ENCODE measurements around the gene TSR1. TPM values are rescaled to one million over a fixed set of nuclear protein-coding genes. Genes with fewer than 3 reads are reported as not detected.
A peak's percentile ranks its signal among the peaks of the same experiment; 100 is the strongest.

The TSR1 gene
- total and polyA plus RNA-seq, 9 of the 15 experiments (the other 6 are each of a cell fraction or from before 2014, with no cell fraction given): 16.4 to 87.5 (median 55.2) TPM

GRCh38 chr17:2336215-2336851, at the start of gene TSR1 (continued):
- TF ChIP-seq ZNF699 (CRISPR knock-in tag; IDR thresholded peaks at IDR 0.05; ENCODE audit: insufficient replicate concordance): no peak
- TF ChIP-seq SMARCB1 (IDR thresholded peaks at IDR 0.05; ENCODE audit: insufficient read length, low read depth): no peak
- no peak for TF ChIP-seq ILK (tag; IDR thresholded peaks at IDR 0.05; ENCODE audit: borderline replicate concordance, low read depth)
- no peak for TF ChIP-seq ADNP (tag; IDR thresholded peaks at IDR 0.05)
- no peak for TF ChIP-seq SNRNP70 (optimal IDR thresholded peaks at IDR 0.05; ENCODE audit: low read depth, low read length)
- no peak for TF ChIP-seq ZNF717 (CRISPR knock-in tag; IDR thresholded peaks at IDR 0.05)
- peak in 1 of 2 experiments; percentile 58; a peak in 1 of 4 replicates for TF ChIP-seq ZNF639 (CRISPR knock-in tag; conservative IDR thresholded peaks at IDR 0.05 in 1 of 2, IDR thresholded peaks at IDR 0.05 in 1 of 2)
- no peak for TF ChIP-seq SRSF3 (IDR thresholded peaks at IDR 0.05; ENCODE audit: insufficient read depth, low read length)
- no peak for TF ChIP-seq ZNF444 (CRISPR knock-in tag; IDR thresholded peaks at IDR 0.05)
- no peak for TF ChIP-seq STAG1 (CRISPR knock-in tag; IDR thresholded peaks at IDR 0.05; ENCODE audit: borderline replicate concordance)
- no peak for TF ChIP-seq ZNF217 (CRISPR knock-in tag; IDR thresholded peaks at IDR 0.05)
- TF ChIP-seq ZNF134 (CRISPR knock-in tag; conservative IDR thresholded peaks at IDR 0.05): no peak
- TF ChIP-seq XRCC3 (IDR thresholded peaks at IDR 0.05): no peak
- TF ChIP-seq MITF (IDR thresholded peaks at IDR 0.05): no peak
- no peak for TF ChIP-seq HMGN3 (IDR thresholded peaks at IDR 0.05; ENCODE audit: borderline replicate concordance, extremely low read depth, insufficient read length, low read depth, low read length)
- peak in 1 of 2 experiments; percentile 27; a peak in 1 of 4 replicates for TF ChIP-seq SIX5 (IDR thresholded peaks at IDR 0.05; ENCODE audit: borderline replicate concordance in 1 of 2, insufficient read depth in 1 of 2, low read depth in 1 of 2, low read length in 2 of 2)
- TF ChIP-seq MLX (CRISPR knock-in tag; conservative IDR thresholded peaks at IDR 0.05): no peak
- no peak for TF ChIP-seq NFE2L1 (tag; IDR thresholded peaks at IDR 0.05; ENCODE audit: borderline replicate concordance, low read depth)
- peak in 1 of 2 experiments; percentile 7; a peak in 1 of 4 replicates for TF ChIP-seq RCOR1 (IDR thresholded peaks at IDR 0.05; ENCODE audit: borderline replicate concordance in 1 of 2, low read depth in 2 of 2, low read length in 2 of 2)
- no peak for TF ChIP-seq ZNF431 (CRISPR knock-in tag; IDR thresholded peaks at IDR 0.05)
- peak; percentile 45 for TF ChIP-seq NEUROD1 (IDR thresholded peaks at IDR 0.05; ENCODE audit: borderline replicate concordance, low read depth, low read length, partially characterized antibody)
